HUES64 (cell line): ENCODE measurements around the gene LRRC7.

ENCODE experiments used
- H3K27ac ChIP-seq: 2 replicates; pipeline ENCODE4 v1.7.0; 2013; ENCODE audit warnings: low read depth, low read length, inconsistent platforms
- H3K27me3 ChIP-seq: 2 replicates; pipeline ENCODE4 v1.6.1; 2013; ENCODE audit warnings: mild to moderate bottlenecking, low read length; ENCODE audit not compliant: insufficient read depth
- H3K36me3 ChIP-seq: 2 replicates; pipeline ENCODE4 v1.6.1; 2013; ENCODE audit warnings: mild to moderate bottlenecking, low read length; ENCODE audit not compliant: insufficient read depth
- H3K4me1 ChIP-seq: 2 replicates; pipeline ENCODE4 v1.6.1; 2013; ENCODE audit warnings: mild to moderate bottlenecking, low read length, moderate library complexity; ENCODE audit not compliant: insufficient read depth
- H3K4me3 ChIP-seq: 2 replicates; pipeline ENCODE4 v1.5.1; 2013; ENCODE audit warnings: mild to moderate bottlenecking, low read length, moderate library complexity
- H3K9ac ChIP-seq: 2 replicates; pipeline ENCODE4 v1.6.1; 2013; ENCODE audit warnings: mild to moderate bottlenecking, low read depth, low read length
- H3K9me3 ChIP-seq: 2 replicates; pipeline ENCODE4 v1.6.1; 2013; ENCODE audit warnings: low read depth, low read length; ENCODE audit not compliant: insufficient read depth
- WGBS: fragments of 150-250, 120-280 bp; methylation state at CpG from one replicate; pipeline ENCODE4 v1.1.7; 2013; ENCODE audit warnings: missing lambda C conversion rate; 5-methylcytosine and 5-hydroxymethylcytosine counted together

Gene LRRC7

DNA sequence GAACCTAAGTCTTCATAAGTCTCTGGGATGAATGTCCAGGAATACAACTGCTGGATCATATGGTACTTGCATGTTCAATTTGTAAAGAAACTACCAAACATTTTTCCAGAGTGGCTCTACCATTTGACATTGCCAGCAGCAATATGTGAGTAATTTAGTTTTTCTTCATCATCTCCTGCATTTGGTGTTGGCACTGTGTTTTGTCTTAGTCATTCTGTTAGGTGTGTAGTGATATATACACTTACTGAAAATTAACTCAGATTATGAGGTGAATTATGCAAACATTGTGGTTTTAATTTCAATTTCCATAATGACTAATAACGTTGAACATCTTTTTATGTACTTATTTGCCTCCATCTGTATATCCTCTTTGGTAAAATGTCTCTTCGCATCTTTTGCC, 499.0 kb downstream of the LRRC7 start:
- whole genome bisulfite sequencing, result 70% methylated on average over 2 of the region's 2 CpGs
- Histone ChIP-seq H3K27me3 (no peaks in the 10 kb centered on the region), H3K27ac (no peak overlapping the region), H3K4me3 (no peak overlapping the region), H3K9ac (no peak overlapping the region), H3K4me1 (no peaks in the 10 kb centered on the region), H3K9me3 (no peaks in the 10 kb centered on the region), H3K36me3 (no peaks in the 10 kb centered on the region)

DNA sequence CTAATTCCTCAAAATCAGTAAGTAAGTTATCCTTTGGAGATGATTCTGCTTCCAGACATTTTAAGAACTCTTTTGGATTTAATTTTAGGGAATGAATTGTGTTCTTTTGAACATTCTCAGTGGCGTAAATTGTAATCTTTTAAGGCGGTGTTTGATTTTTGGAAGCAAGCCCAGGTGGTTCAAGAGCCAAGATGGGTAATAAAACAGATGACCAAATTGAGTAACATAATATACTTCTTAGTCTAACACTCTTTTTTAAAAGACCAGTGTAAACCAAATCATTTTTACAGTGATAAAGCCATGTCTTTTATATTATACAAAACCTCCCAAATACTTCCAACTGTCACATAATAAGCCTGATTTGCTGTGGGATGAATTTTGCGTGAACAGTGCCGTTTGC, 503.9 kb downstream of the LRRC7 start:
- H3K9me3 ChIP-seq, result no peaks in the 10 kb centered on the region
- no peaks in the 10 kb centered on the region for H3K27me3 ChIP-seq
- H3K9ac ChIP-seq, result no peak overlapping the region
- H3K4me1 ChIP-seq, result no peaks in the 10 kb centered on the region
- no peak overlapping the region for H3K4me3 ChIP-seq
- no peaks in the 10 kb centered on the region for H3K36me3 ChIP-seq
- 94% methylated on average over 4 of the region's 4 CpGs for WGBS
- no peak overlapping the region for H3K27ac ChIP-seq

DNA sequence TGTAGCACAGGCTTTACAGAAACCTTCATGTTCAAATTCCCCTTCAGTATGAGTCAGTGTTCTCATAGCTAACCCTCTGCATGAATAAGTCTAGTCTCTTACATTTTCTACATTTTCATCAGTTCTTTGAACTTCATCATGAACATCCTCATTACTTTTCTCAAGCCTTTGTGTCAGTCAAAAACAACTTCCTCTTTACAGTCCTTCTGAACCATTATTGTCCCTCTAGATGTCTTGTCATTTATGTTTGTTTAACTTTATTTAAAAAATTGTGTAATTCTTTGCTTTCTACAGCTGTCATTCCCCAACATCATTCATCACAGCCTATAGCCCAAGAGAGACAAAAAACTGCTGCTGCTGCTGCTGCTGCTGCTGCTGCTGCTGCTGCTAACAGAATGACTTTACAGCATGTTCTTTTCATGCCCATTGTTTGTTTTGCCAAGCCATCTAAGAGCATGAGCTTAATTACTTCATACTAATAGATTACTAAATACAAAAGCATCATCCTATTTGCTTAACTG, 504.6 kb downstream of the LRRC7 start:
- no peak overlapping the region for H3K27ac ChIP-seq

DNA sequence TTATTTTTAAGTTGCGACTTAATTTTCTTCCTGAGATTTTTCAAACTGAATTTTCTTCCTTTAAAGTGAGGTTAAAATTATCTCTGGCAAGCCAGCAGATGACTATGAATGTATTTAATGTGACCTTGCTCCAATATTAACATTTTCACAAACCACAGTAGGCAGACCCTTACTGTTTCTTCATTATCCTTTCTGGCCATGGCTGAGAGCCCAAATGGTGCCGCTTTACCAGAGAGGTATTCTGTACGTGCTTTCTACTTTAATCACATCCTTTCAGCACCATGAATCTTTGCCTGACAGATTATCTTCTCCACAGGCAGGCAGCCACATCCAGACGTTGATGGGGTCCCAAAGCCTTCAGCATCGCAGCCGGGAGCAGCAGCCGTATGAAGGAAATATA, 508.0 kb downstream of the LRRC7 start:
- H3K4me1 ChIP-seq, result no peaks in the 10 kb centered on the region
- H3K9me3 ChIP-seq, result no peaks in the 10 kb centered on the region
- no peaks in the 10 kb centered on the region for H3K27me3 ChIP-seq
- no peaks in the 10 kb centered on the region for H3K36me3 ChIP-seq
- H3K27ac ChIP-seq, result no peak overlapping the region
- no peak overlapping the region for H3K9ac ChIP-seq
- no peak overlapping the region for H3K4me3 ChIP-seq
- 86% methylated on average over 6 of the region's 7 CpGs for WGBS

More for the DNA sequence above, 504.6 kb downstream of the LRRC7 start:
- Histone ChIP-seq H3K9ac (no peak overlapping the region), H3K4me1 (no peaks in the 10 kb centered on the region), H3K4me3 (no peak overlapping the region), H3K27me3 (no peaks in the 10 kb centered on the region), H3K36me3 (no peaks in the 10 kb centered on the region), H3K9me3 (no peaks in the 10 kb centered on the region)

DNA sequence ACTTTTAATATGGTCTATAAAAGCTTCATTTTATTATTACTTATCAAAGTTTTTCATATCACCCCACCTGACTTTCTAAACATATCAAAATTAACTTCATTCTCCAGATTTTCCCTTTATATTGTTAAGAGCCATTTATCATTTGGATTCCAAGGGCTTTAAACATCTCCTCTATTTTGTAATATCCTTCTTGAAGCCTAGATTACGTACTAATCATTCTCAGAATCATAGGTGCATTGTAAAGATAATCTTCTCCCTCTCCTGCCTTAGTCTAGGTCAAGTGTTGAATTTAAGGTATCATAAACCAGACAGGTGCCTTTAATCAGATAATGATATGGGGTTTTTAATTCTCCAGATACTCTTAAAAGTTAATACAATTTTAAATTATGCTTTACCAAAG, 509.3 kb downstream of the LRRC7 start:
- no peak overlapping the region for H3K9ac ChIP-seq
- no peaks in the 10 kb centered on the region for H3K9me3 ChIP-seq
- H3K36me3 ChIP-seq, result no peaks in the 10 kb centered on the region
- no peak overlapping the region for H3K4me3 ChIP-seq
- no peaks in the 10 kb centered on the region for H3K27me3 ChIP-seq
- 100% methylated on average over 1 of the region's 1 CpG for WGBS
- H3K27ac ChIP-seq, result no peak overlapping the region
- H3K4me1 ChIP-seq, result no peaks in the 10 kb centered on the region

DNA sequence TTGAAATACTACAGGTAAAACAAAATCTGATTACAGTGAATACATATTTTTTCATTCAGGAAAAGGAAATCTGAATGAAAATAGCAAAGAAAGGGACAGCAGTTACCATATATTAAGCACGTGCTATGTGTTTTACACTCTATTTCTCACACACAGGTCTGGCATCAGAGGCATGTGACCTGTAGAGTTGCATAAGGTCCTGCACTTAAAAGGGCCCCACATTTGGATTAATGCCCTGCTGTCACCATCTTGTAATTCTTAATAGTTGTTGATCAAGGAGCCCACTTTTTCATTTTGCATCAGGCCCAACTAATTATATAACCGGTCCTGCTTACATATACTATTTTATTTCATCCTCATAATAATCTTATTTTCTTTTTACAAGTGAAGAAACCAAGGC, 511.8 kb downstream of the LRRC7 start:
- Histone ChIP-seq H3K4me1 (no peaks in the 10 kb centered on the region), H3K9me3 (no peaks in the 10 kb centered on the region), H3K9ac (no peak overlapping the region), H3K4me3 (no peak overlapping the region), H3K27me3 (no peaks in the 10 kb centered on the region), H3K27ac (no peak overlapping the region), H3K36me3 (no peaks in the 10 kb centered on the region)
- 100% methylated on average over 2 of the region's 2 CpGs for WGBS

DNA sequence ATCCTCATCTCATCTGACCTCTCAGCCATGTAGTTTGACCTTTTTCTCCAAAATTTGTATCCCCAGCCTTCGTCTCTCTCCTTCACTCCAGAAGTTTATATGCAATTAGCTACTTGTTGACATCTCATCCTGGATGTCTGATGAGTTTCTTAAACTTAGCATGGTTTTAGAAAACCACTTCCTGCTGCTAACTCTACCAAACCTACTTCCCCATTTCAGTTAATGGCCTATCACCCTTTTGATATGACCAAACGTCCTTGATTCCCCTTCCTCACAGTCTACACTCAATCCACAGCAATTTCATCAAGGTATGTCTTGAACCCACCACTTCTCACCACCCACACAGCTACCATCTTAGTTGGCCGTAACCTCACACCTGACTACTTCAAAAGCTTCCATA, 515.8 kb downstream of the LRRC7 start:
- no peaks in the 10 kb centered on the region for H3K27me3 ChIP-seq

DNA sequence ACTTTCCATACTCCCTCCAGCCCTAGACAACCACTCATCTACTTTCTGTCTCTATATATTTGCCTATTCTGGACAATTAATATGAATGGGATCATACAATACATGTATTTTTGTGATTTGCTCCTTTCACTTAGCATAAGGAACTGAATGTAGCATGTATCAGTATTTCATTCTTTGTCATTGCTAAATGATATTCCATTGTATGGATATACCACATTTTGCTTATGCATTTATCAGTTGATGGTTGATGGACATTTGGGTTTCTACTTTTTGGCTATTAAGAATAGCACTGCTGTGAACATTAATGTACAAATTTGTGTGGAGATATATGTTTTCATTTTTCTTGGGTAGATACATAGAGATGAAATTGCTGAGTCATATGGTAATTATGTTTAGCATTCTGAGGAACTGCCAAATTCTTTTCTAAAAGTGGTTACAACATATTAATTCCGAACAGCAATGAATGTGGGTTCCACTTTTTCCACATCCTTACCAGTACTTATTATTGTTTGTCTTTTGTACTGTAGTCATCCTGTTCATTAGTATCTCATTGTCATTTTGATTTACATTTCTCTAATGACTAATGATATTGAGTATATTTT, 516.7 kb downstream of the LRRC7 start:
- no peaks in the 10 kb centered on the region for H3K36me3 ChIP-seq
- WGBS, result 100% methylated on average over 1 of the region's 1 CpG
- no peak overlapping the region for H3K9ac ChIP-seq
- H3K4me1 ChIP-seq, result no peaks in the 10 kb centered on the region
- H3K27me3 ChIP-seq, result no peaks in the 10 kb centered on the region
- no peak overlapping the region for H3K4me3 ChIP-seq
- no peak overlapping the region for H3K27ac ChIP-seq
- H3K9me3 ChIP-seq, result no peaks in the 10 kb centered on the region

More for the DNA sequence above, 515.8 kb downstream of the LRRC7 start:
- Histone ChIP-seq H3K36me3 (no peaks in the 10 kb centered on the region), H3K9me3 (no peaks in the 10 kb centered on the region), H3K4me3 (no peak overlapping the region), H3K27ac (no peak overlapping the region), H3K9ac (no peak overlapping the region), H3K4me1 (no peaks in the 10 kb centered on the region)
- 83% methylated on average over 3 of the region's 3 CpGs for WGBS

DNA sequence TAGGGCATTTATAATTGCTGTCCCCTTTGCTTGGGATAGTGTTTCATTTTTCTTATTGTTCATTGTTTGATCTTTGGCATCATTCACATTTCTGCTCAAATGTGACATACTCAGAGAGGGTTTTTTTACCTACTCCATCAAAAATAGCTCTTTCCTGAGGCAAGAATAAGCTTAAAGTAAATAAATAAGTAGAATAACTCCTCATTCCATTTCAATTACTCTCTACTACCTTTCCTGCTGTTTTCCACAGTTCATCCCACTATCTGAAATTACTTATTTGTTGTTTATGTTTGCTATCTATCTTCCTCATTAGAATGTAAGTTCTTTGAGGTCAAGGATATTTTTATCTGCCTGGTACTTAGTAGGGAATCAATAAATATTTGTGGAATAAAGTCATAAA, 517.8 kb downstream of the LRRC7 start:
- H3K27me3 ChIP-seq, result no peaks in the 10 kb centered on the region
- H3K27ac ChIP-seq, result no peak overlapping the region
- H3K4me1 ChIP-seq, result no peaks in the 10 kb centered on the region
- H3K4me3 ChIP-seq, result no peak overlapping the region
- no peak overlapping the region for H3K9ac ChIP-seq
- H3K36me3 ChIP-seq, result no peaks in the 10 kb centered on the region
- no peaks in the 10 kb centered on the region for H3K9me3 ChIP-seq

DNA sequence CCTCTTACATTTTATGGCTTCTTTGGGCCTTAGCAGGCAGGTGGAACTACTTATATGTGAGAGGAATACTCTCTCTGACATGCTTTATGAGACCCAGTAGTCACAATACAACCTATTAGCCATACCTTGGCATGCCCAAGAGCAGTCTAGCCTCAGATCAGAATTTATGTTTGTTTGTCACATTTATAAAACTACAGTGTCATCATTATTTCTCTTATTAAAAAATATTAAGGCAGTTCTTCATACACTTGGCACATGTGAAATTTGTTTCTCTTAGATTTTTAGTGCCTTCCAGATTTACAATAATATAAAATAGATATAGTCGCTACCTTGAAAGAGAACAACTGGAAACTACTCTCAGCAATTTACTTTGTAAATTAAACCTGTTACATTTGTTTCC, 519.2 kb downstream of the LRRC7 start:
- Histone ChIP-seq H3K27ac (no peak overlapping the region), H3K27me3 (no peaks in the 10 kb centered on the region), H3K9me3 (no peaks in the 10 kb centered on the region), H3K36me3 (no peaks in the 10 kb centered on the region), H3K9ac (no peak overlapping the region), H3K4me3 (no peak overlapping the region), H3K4me1 (0 out of 2 replicates have a peak, but pooled peaks cover 2% of the 10 kb centered on the region)
- no CpG with 5 or more reads among the region's 1 CpG for WGBS

DNA sequence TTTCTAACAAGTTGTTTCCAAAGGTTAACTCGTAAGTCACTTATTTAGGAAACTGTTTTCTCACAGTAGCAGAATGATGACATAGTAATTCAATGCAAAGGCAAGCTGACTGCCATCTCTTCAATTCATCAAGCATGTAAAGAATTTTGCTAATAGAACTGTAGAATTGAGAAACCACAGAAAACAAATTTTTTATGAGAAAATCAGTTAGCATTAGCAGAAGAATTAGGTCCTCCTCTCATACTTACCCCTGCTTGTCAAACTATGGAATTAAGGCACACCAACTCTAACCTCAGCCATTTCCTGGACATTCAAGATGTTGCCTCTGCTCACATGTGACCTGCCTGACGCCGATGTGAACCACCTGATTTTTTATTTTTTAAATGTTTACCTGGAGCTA, 522.4 kb downstream of the LRRC7 start:
- Histone ChIP-seq H3K27ac (no peak overlapping the region), H3K9ac (no peak overlapping the region), H3K9me3 (no peaks in the 10 kb centered on the region), H3K4me1 (0 out of 2 replicates have a peak, but pooled peaks cover 4% of the 10 kb centered on the region), H3K4me3 (no peak overlapping the region), H3K27me3 (no peaks in the 10 kb centered on the region), H3K36me3 (no peaks in the 10 kb centered on the region)
- 90% methylated on average over 3 of the region's 3 CpGs for WGBS

DNA sequence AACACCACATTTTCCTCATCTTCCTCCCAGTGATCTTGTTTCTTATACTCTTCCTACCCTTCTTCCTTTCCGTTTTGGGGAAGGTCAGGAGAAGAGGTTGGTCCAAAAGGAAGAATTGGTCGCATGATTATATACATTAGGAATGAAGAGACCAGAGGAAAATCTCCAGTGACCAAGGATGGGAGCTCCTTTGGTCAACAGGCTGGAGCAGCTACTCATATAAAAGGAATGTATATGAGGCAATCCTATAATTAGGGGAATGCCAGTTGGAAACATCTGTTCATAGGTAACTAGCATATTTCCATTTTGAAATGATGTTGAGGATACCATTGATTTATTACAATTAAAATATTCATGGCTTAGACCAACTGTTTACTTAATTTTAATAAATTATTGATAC, 523.2 kb downstream of the LRRC7 start:
- Histone ChIP-seq H3K27me3 (no peaks in the 10 kb centered on the region), H3K36me3 (no peaks in the 10 kb centered on the region), H3K4me3 (no peak overlapping the region), H3K4me1 (0 out of 2 replicates have a peak, but pooled peaks cover 4% of the 10 kb centered on the region), H3K9me3 (no peaks in the 10 kb centered on the region), H3K27ac (no peak overlapping the region), H3K9ac (no peak overlapping the region)
- WGBS, result 96% methylated on average over 2 of the region's 2 CpGs
